ENCODE data around the gene MICA. TPM values are rescaled to one million over a fixed set of nuclear protein-coding genes. Genes with fewer than 3 reads are reported as not detected.

The MICA gene
- total and polyA plus RNA-seq, 4 donors, result 3.2 to 9.1 (median 4.2) TPM

DNA sequence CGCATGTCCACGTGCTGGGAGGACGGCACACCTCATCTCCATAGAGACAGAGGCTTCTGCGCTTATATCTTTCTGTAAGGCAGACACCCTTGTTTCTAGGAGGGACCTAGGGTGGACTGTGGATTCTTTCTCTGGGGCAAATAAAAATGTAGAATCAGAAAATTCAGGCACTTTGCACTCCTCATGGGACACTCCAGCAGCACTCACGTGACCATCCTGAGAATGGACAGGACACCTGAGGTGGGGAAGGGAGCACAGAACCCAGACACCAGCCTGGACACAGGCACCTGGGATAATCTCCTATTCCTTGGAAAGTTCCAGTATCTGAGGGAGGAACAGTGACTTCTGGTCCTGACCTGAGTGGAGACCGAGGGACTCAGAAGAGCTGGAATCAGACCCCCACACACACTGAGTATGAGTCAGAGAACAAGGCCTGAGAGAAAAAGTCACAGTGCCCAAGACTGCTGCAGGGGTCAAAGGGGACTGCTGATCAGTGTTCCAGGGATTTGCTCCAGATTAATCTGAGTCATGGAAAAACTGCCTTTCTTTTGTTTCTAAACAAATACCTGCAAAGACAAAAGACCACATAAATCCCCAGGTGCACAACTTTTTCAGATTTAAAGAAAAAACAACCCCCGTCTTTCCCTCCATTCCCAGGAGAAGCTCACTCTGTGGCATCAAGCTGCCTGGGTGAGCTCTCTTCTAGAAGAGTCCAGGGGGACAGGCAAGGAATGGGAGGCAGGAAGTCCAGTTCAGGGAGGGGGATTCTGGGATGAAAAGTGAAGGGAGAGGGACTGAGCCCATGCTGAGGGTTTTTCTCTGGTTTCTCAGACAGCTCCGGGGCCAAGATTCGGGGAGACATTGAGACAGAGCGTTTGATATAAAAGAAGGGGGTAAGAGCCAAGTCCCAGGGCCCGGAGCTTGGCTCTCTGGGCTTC lies 58.9 kb downstream of the MICA start:
- Histone ChIP-seq H3K27ac (ENCODE audit: low read depth in 1 of 2, low read length in 2 of 2) (peak overlapping the region; percentile 62 to 83), H3K9ac (ENCODE audit: low read depth in 1 of 2, low read length in 2 of 2) (peak overlapping the region; percentile 48 to 79), H3K9me3 (ENCODE audit: control insufficient read depth in 4 of 4, low read length in 3 of 4) (no peaks in the 10 kb centered on the region), H3K4me3 (ENCODE audit: low read depth in 1 of 3, low read length in 3 of 3) (peak overlapping the region in 2 of 3 donors; percentile 36 to 62), H3K36me3 (ENCODE audit: control insufficient read depth in 4 of 4, insufficient read depth in 3 of 4, low read depth in 1 of 4, low read length in 3 of 4) (no peaks in the 10 kb centered on the region), H3K27me3 (ENCODE audit: control insufficient read depth in 4 of 4, insufficient read depth in 4 of 4, low read length in 3 of 4) (no peaks in the 10 kb centered on the region), H3K4me1 (ENCODE audit: control insufficient read depth in 4 of 4, insufficient read depth in 4 of 4, low read length in 3 of 4) (peaks cover 3 to 24% (median 13%) of the 10 kb centered on the region in 4 donors)
- DNase-seq (ENCODE audit: low spot score), result no peak
- TF ChIP-seq, protein P1, sequence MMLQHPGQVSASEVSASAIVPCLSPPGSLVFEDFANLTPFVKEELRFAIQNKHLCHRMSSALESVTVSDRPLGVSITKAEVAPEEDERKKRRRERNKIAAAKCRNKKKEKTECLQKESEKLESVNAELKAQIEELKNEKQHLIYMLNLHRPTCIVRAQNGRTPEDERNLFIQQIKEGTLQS (IDR thresholded peaks at IDR 0.05), result no peak
- TF ChIP-seq RXRA (IDR thresholded peaks at IDR 0.05), result no peak
- TF ChIP-seq, protein P2, sequence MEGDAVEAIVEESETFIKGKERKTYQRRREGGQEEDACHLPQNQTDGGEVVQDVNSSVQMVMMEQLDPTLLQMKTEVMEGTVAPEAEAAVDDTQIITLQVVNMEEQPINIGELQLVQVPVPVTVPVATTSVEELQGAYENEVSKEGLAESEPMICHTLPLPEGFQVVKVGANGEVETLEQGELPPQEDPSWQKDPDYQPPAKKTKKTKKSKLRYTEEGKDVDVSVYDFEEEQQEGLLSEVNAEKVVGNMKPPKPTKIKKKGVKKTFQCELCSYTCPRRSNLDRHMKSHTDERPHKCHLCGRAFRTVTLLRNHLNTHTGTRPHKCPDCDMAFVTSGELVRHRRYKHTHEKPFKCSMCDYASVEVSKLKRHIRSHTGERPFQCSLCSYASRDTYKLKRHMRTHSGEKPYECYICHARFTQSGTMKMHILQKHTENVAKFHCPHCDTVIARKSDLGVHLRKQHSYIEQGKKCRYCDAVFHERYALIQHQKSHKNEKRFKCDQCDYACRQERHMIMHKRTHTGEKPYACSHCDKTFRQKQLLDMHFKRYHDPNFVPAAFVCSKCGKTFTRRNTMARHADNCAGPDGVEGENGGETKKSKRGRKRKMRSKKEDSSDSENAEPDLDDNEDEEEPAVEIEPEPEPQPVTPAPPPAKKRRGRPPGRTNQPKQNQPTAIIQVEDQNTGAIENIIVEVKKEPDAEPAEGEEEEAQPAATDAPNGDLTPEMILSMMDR (IDR thresholded peaks at IDR 0.05; ENCODE audit: low read depth, low read length, missing input control), result no peak
- no peak for TF ChIP-seq FOXA2 (IDR thresholded peaks at IDR 0.05)
- no peak for TF ChIP-seq NR2F2 (IDR thresholded peaks at IDR 0.05)
- TF ChIP-seq JUND (IDR thresholded peaks at IDR 0.05), result no peak
- no peak for TF ChIP-seq HNF4A (conservative IDR thresholded peaks at IDR 0.05)
- TF ChIP-seq, protein P3, sequence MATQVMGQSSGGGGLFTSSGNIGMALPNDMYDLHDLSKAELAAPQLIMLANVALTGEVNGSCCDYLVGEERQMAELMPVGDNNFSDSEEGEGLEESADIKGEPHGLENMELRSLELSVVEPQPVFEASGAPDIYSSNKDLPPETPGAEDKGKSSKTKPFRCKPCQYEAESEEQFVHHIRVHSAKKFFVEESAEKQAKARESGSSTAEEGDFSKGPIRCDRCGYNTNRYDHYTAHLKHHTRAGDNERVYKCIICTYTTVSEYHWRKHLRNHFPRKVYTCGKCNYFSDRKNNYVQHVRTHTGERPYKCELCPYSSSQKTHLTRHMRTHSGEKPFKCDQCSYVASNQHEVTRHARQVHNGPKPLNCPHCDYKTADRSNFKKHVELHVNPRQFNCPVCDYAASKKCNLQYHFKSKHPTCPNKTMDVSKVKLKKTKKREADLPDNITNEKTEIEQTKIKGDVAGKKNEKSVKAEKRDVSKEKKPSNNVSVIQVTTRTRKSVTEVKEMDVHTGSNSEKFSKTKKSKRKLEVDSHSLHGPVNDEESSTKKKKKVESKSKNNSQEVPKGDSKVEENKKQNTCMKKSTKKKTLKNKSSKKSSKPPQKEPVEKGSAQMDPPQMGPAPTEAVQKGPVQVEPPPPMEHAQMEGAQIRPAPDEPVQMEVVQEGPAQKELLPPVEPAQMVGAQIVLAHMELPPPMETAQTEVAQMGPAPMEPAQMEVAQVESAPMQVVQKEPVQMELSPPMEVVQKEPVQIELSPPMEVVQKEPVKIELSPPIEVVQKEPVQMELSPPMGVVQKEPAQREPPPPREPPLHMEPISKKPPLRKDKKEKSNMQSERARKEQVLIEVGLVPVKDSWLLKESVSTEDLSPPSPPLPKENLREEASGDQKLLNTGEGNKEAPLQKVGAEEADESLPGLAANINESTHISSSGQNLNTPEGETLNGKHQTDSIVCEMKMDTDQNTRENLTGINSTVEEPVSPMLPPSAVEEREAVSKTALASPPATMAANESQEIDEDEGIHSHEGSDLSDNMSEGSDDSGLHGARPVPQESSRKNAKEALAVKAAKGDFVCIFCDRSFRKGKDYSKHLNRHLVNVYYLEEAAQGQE (IDR thresholded peaks at IDR 0.05), result no peak
- no peak for TF ChIP-seq YY1 (IDR thresholded peaks at IDR 0.05)
- no peak for TF ChIP-seq GABPA (IDR thresholded peaks at IDR 0.05 in 1 of 2, conservative IDR thresholded peaks at IDR 0.05 in 1 of 2)
- TF ChIP-seq RAD21 (IDR thresholded peaks at IDR 0.05), result no peak
- TF ChIP-seq, protein P4, sequence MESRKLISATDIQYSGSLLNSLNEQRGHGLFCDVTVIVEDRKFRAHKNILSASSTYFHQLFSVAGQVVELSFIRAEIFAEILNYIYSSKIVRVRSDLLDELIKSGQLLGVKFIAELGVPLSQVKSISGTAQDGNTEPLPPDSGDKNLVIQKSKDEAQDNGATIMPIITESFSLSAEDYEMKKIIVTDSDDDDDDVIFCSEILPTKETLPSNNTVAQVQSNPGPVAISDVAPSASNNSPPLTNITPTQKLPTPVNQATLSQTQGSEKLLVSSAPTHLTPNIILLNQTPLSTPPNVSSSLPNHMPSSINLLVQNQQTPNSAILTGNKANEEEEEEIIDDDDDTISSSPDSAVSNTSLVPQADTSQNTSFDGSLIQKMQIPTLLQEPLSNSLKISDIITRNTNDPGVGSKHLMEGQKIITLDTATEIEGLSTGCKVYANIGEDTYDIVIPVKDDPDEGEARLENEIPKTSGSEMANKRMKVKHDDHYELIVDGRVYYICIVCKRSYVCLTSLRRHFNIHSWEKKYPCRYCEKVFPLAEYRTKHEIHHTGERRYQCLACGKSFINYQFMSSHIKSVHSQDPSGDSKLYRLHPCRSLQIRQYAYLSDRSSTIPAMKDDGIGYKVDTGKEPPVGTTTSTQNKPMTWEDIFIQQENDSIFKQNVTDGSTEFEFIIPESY (IDR thresholded peaks at IDR 0.05), result no peak
- TF ChIP-seq EGR1 (IDR thresholded peaks at IDR 0.05; ENCODE audit: low read depth in 2 of 2), result no peak
- no peak for TF ChIP-seq SP1 (IDR thresholded peaks at IDR 0.05)
- TF ChIP-seq, protein P5, sequence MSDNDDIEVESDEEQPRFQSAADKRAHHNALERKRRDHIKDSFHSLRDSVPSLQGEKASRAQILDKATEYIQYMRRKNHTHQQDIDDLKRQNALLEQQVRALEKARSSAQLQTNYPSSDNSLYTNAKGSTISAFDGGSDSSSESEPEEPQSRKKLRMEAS (IDR thresholded peaks at IDR 0.05), result no peak
- TF ChIP-seq FOXA1 (IDR thresholded peaks at IDR 0.05), result no peak
- no peak for TF ChIP-seq TAF1 (conservative IDR thresholded peaks at IDR 0.05)
- TF ChIP-seq HNF4G (IDR thresholded peaks at IDR 0.05), result no peak
- WGBS, result 62% methylated on average over 11 of the region's 11 CpGs

Data from liver (tissue), 9 donors.